Pons (tissue), 1 donor: ENCODE results near the gene RIC3.

ENCODE experiments used
- DNase-seq: peaks from one replicate; pipeline ENCODE4 v3.0.0-alpha.2; 2016; ENCODE audit warnings: low spot score

The RIC3 gene

GRCh38 chr11:8066036-8066910 is 102.6 kb downstream of the RIC3 start:
- DNase-seq, result no peak

- no peak for DNase-seq
These were observed 103.8 kb downstream of the RIC3 start for GRCh38 chr11:8065031-8065430.

- no peak for DNase-seq
These were observed 105.5 kb downstream of the RIC3 start for GRCh38 chr11:8063324-8063723.

- DNase-seq, result no peak
These were observed 106.0 kb downstream of the RIC3 start for GRCh38 chr11:8062781-8063257.

- DNase-seq, result no peak
These were observed 107.0 kb downstream of the RIC3 start for GRCh38 chr11:8061555-8062428.

GRCh38 chr11:8060801-8061554 is 107.8 kb downstream of the RIC3 start:
- no peak for DNase-seq

- DNase-seq, result no peak
These were observed 108.6 kb downstream of the RIC3 start for GRCh38 chr11:8060146-8060719.

- DNase-seq, result no peak
These were observed 109.2 kb downstream of the RIC3 start for GRCh38 chr11:8059571-8060011.

GRCh38 chr11:8059030-8059429 is 109.8 kb downstream of the RIC3 start:
- DNase-seq, result no peak

- no peak for DNase-seq
These were observed 110.6 kb downstream of the RIC3 start for GRCh38 chr11:8058216-8058615.

GRCh38 chr11:8056810-8057463 is 111.9 kb downstream of the RIC3 start:
- DNase-seq, result no peak
